Measurements from ENCODE around the gene PAPOLB.

DNA sequence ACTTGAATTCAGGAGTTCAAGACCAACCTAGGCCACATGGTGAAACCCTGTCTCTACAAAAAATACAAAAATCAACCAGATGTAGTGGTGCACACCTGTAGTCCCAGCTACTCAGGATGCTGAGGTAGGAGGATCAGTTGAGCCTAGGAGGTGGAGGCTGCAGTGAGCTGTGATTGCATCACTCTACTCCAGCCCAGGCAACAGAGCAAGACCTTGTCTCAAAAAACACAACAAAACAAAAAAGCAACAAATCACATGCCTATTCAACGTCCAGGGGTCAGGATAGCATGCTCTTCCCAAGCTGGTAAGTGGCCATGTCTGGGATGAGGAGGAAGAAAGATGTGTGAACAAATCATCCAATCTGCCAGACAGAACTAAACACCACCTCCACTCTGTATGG is 27.9 kb upstream of the PAPOLB start:
- TF ChIP-seq FOXK2 (IDR thresholded peaks at IDR 0.05), result no peak
- TF ChIP-seq POLR2AphosphoS5 (IDR thresholded peaks at IDR 0.05; ENCODE audit: low read length), result no peak
- TF ChIP-seq, protein P1, sequence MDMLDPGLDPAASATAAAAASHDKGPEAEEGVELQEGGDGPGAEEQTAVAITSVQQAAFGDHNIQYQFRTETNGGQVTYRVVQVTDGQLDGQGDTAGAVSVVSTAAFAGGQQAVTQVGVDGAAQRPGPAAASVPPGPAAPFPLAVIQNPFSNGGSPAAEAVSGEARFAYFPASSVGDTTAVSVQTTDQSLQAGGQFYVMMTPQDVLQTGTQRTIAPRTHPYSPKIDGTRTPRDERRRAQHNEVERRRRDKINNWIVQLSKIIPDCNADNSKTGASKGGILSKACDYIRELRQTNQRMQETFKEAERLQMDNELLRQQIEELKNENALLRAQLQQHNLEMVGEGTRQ (IDR thresholded peaks at IDR 0.05; ENCODE audit: borderline replicate concordance, low read depth, low read length), result no peak
- TF ChIP-seq NR2F1 (conservative IDR thresholded peaks at IDR 0.05), result no peak
- TF ChIP-seq, protein P2, sequence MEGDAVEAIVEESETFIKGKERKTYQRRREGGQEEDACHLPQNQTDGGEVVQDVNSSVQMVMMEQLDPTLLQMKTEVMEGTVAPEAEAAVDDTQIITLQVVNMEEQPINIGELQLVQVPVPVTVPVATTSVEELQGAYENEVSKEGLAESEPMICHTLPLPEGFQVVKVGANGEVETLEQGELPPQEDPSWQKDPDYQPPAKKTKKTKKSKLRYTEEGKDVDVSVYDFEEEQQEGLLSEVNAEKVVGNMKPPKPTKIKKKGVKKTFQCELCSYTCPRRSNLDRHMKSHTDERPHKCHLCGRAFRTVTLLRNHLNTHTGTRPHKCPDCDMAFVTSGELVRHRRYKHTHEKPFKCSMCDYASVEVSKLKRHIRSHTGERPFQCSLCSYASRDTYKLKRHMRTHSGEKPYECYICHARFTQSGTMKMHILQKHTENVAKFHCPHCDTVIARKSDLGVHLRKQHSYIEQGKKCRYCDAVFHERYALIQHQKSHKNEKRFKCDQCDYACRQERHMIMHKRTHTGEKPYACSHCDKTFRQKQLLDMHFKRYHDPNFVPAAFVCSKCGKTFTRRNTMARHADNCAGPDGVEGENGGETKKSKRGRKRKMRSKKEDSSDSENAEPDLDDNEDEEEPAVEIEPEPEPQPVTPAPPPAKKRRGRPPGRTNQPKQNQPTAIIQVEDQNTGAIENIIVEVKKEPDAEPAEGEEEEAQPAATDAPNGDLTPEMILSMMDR (IDR thresholded peaks at IDR 0.05 in 2 of 3, conservative IDR thresholded peaks at IDR 0.05 in 1 of 3; ENCODE audit: control insufficient read depth in 2 of 3, extremely low read depth in 1 of 3, insufficient read depth in 1 of 3, low read depth in 3 of 3, low read length in 3 of 3), result no peak
- no peak for TF ChIP-seq SUZ12 (IDR thresholded peaks at IDR 0.05; ENCODE audit: unreplicated experiment)
- TF ChIP-seq JUND (IDR thresholded peaks at IDR 0.05; ENCODE audit: low read depth, low read length), result no peak

Data from GM12878 (cell line).